K562 (cell line): ENCODE results near the gene COQ3. TPM values are rescaled to one million over a fixed set of nuclear protein-coding genes. Genes with fewer than 3 reads are reported as not detected.
"Not testable (repeated sequence)": the region's sequence is repeated elsewhere in the genome, so short reads cannot be mapped to it uniquely, and the experiment has no call there.

ENCODE experiments used
- ATAC-seq: fragments of 200-7000 bp; cut with Tn5 transposase; 3 replicates; pipeline ENCODE4 v1.9.1; 2020; ENCODE audit warnings: moderate library complexity
- BruUV-seq: library from RNA; stranded (reverse); fragments of 400-500 nt; replicated peaks from 2 replicates; lab custom pipeline; 2021; lab: Mats Ljungman, UMichigan
- CTCF ChIA-PET: fragments of 300-600 bp; formaldehyde crosslinking; extraction: SDS; loops from one replicate; lab custom pipeline; 2021; ENCODE audit warnings: low intra/inter-chr PET ratio; lab: Yijun Ruan, JAX
- POLR2A ChIA-PET: fragments of 300-600, 350-650 bp; sonication (Branson Sonifier 250); formaldehyde crosslinking; extraction: SDS; loops from one replicate; lab custom pipeline; 2021; ENCODE audit warnings: antibody characterized with exemption, inconsistent platforms; lab: Yijun Ruan, JAX
- DNase-seq, 4 experiments: peaks; one replicate each; pipeline versions ENCODE4 v3.0.0 to v3.0.0-alpha.2; 2011 to 2018; ENCODE audit warnings: low spot score in 3 of 4, mixed read lengths in 3 of 4; ENCODE audit errors: extremely low read depth in 1 of 4
- FAIRE-seq: peaks from 2 replicates; lab custom pipeline; 2011; peaks lifted over from hg19 to GRCh38; lab: Jason Lieb, UNC
- H2AFZ ChIP-seq: 2 replicates; pipeline ENCODE4 v1.6.0; 2011; ENCODE audit warnings: low read depth, low read length, control low read depth, inconsistent platforms
- H3K27ac ChIP-seq: fragments of 200-600 bp; 3 replicates; pipeline ENCODE4 v1.8.0; 2011; ENCODE audit warnings: low read depth, mild to moderate bottlenecking, control low read depth, inconsistent platforms, low read length, moderate library complexity, mixed read lengths; ENCODE audit errors: extremely low read depth
- H3K27me3 ChIP-seq, 2 experiments: fragments of 300-600 bp in 1 of 2; 2 replicates in 1 of 2; 3 replicates in 1 of 2; pipeline versions ENCODE4 v1.6.0 to v1.8.0; 2011; ENCODE audit warnings: inconsistent platforms in 2 of 2, low read length in 2 of 2, mild to moderate bottlenecking in 1 of 2, mixed read lengths in 1 of 2, moderate library complexity in 1 of 2; ENCODE audit not compliant: control insufficient read depth in 2 of 2, insufficient read depth in 2 of 2
- H3K36me3 ChIP-seq: fragments of 300-600 bp; 3 replicates; pipeline ENCODE4 v1.8.0; 2011; ENCODE audit warnings: mild to moderate bottlenecking, low read length, inconsistent platforms; ENCODE audit not compliant: control insufficient read depth, insufficient read depth
- H3K4me1 ChIP-seq, 2 experiments: fragments of 200-600 bp in 1 of 2; replicated peaks in 1 of 2; 2 replicates in 1 of 2; 3 replicates in 1 of 2; pipeline versions ENCODE4 v1.5.1 to v1.8.0; 2011; ENCODE audit warnings: inconsistent platforms in 2 of 2, low read length in 2 of 2, mild to moderate bottlenecking in 1 of 2, mixed read lengths in 1 of 2, moderate library complexity in 1 of 2; ENCODE audit not compliant: control insufficient read depth in 2 of 2, insufficient read depth in 2 of 2
- H3K4me2 ChIP-seq: 2 replicates; pipeline ENCODE4 v1.6.1; 2011; ENCODE audit warnings: low read length, control low read depth, inconsistent platforms, mixed read lengths; ENCODE audit not compliant: insufficient read depth
- H3K4me3 ChIP-seq: fragments of 200-600 bp; sonication (generic), shearing (Covaris generic); 2 replicates; pipeline ENCODE4 v1.5.1; 2016; ENCODE audit warnings: control low read depth, inconsistent platforms
- H3K79me2 ChIP-seq: fragments of 200-600 bp; 3 replicates; pipeline ENCODE4 v1.8.0; 2011; ENCODE audit warnings: low read length, inconsistent platforms; ENCODE audit not compliant: control insufficient read depth, insufficient read depth
- H3K9ac ChIP-seq, 2 experiments: 2 replicates each; pipeline versions ENCODE4 v1.6.0 to v1.6.1; 2011; ENCODE audit warnings: low read depth in 2 of 2, low read length in 2 of 2, control low read depth in 1 of 2, inconsistent platforms in 1 of 2, mild to moderate bottlenecking in 1 of 2, mixed read lengths in 1 of 2; ENCODE audit not compliant: insufficient read depth in 1 of 2
- H3K9me1 ChIP-seq: one replicate; pipeline ENCODE4 v1.6.0; 2011; ENCODE audit warnings: inconsistent platforms, mild to moderate bottlenecking, low read length, moderate library complexity; ENCODE audit not compliant: control insufficient read depth, insufficient read depth
- H3K9me3 ChIP-seq: replicated peaks from 2 replicates; pipeline ENCODE4 v1.5.1; 2011; ENCODE audit warnings: low read depth, low read length, inconsistent platforms; ENCODE audit not compliant: control insufficient read depth, insufficient read depth
- H4K20me1 ChIP-seq: replicated peaks from 2 replicates; pipeline ENCODE4 v1.6.1; 2011; ENCODE audit warnings: low read length, inconsistent platforms, mixed read lengths; ENCODE audit not compliant: control insufficient read depth, insufficient read depth
- NFATC3 ChIP-seq: fragments of 450-650 bp; IDR thresholded peaks from 2 replicates; pipeline ENCODE4 v1.6.1; 2017; ENCODE audit warnings: mild to moderate bottlenecking
- ZFP36 ChIP-seq: fragments of 150-350 bp; IDR thresholded peaks from 2 replicates; pipeline ENCODE4 v1.6.1; 2018; ENCODE audit warnings: low read length, low read depth; ENCODE audit not compliant: partially characterized antibody
- ZNF324 ChIP-seq: fragments of 250-450 bp; sonication (Bioruptor Pico); IDR thresholded peaks from 2 replicates; pipeline ENCODE4 v1.4.0; 2020; ENCODE audit warnings: mild to moderate bottlenecking
- WGBS: fragments of 100-300 bp; shearing (Covaris generic); methylation state at CpG from one replicate; pipeline ENCODE4 v1.1.6; 2016; ENCODE audit warnings: low coverage, mixed read lengths; ENCODE audit not compliant: insufficient coverage; ENCODE audit errors: missing lambda C conversion rate; 5-methylcytosine and 5-hydroxymethylcytosine counted together
- in situ Hi-C: fragments of 300-500 bp; cut with MboI; formaldehyde crosslinking; loops from 4 replicates; pipeline ENCODE4 v1.15.0; 2018; ENCODE audit warnings: inconsistent platforms, mixed read lengths
- intact Hi-C: fragments of 100-400 bp; cut with micrococcal nuclease; formaldehyde crosslinking; loops from 2 replicates; pipeline ENCODE4 v1.14.2; 2022
- polyA plus RNA-seq, 8 experiments: library from polyadenylated mRNA; depleted of rRNA in 4 of 8; stranded (reverse) in 5 of 8; unstranded in 3 of 8; fragments of >200 nt; fragmentation: Nextera tagmentation in 2 of 8; fragmentation: Illumina TruSeq in 1 of 8; extraction: Ambion mirVana in 2 of 8; extraction: Trizol in 1 of 8; gene quantifications; 2 replicates each; pipeline versions ENCODE4 v1.2.1 to v1.2.3, GENCODE V29; 2011 to 2014; ENCODE audit warnings: inconsistent platforms in 1 of 8, missing spikeins in 1 of 8
- total RNA-seq, 7 experiments: library from RNA; depleted of rRNA in 6 of 7; stranded (reverse); fragments of >200 nt in 6 of 7; fragmentation: Illumina TruSeq in 2 of 7; extraction: Trizol in 2 of 7; gene quantifications; 2 replicates each; pipeline versions ENCODE4 v1.2.1 to v1.2.3, GENCODE V29; 2011 to 2021; ENCODE audit warnings: low replicate concordance in 1 of 7

The COQ3 gene
- total and polyA plus RNA-seq, 9 of the 15 experiments (the other 6 are each of a cell fraction or from before 2014, with no cell fraction given) = 16.9 to 137 (median 33.9) TPM

DNA sequence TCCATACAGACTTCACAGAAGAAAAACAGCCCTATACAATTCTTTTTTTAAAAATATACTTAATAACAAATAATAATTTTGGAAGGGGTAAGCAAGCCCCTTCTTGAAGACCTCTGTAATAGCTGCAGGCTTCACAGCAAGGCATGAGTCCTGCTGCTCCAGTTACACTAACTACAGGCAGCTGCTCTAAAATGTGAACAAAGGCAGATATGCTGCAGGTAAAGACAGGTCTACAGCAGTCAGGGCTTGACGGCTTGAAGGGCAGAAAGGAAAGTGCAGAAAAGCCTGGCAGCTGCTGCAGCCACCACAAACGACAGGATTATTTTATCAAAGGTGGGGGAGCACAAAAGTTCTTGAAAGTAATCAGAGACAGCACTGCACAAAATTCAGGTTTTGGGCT, 55.8 kb downstream of the COQ3 start (continued):
- TF ChIP-seq ZNF324 (CRISPR knock-in tag) = no peak
- TF ChIP-seq ZFP36 = no peak
- TF ChIP-seq NFATC3 = no peak

DNA sequence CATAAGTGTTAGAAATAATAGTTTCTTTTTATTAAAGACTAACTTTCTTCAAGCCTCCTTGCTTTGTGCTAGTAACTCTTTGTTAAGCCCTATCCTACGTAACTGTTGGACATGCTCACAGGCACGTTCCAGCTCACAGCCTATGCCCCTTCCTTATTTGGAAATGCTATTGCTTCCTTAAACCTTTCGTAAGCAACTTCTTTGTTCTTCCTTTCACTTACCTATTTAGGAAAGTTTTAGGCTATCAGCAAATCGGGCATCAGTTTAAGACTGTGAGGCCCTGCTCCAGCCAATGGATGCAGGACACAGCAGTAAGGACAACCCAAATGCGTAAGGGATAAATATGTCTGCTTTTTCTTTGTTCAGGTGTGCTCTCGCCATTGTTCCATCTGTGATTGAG, 58.7 kb downstream of the COQ3 start:
- not testable (repeated sequence) for BruUV-seq, H4K20me1 ChIP-seq, H2AFZ ChIP-seq

More for the DNA sequence above, 58.7 kb downstream of the COQ3 start:
- intact Hi-C loops, FAIRE-seq, H3K79me2 ChIP-seq, DNase-seq, ATAC-seq, H3K9me3 ChIP-seq, H3K4me2 ChIP-seq, H3K36me3 ChIP-seq, H3K27ac ChIP-seq, H3K9me1 ChIP-seq, H3K4me3 ChIP-seq, H3K4me1 ChIP-seq, POLR2A ChIA-PET, H3K27me3 ChIP-seq, H3K9ac ChIP-seq: not testable (repeated sequence)
- CTCF ChIA-PET = interaction anchor here (1.5 to 2.1 kb wide), 4 partner anchors 90 to 488 kb away, joined by 7 to 8 read pairs (median 7); partner anchors contain the start of gene PNISR
- in situ Hi-C loops = loop anchor here (25.0 kb wide), 1 partner anchor 402 kb away; no protein-coding TSS in a partner anchor
- WGBS = 5% methylated on average over 6 of the region's 6 CpGs
